Islet of Langerhans (tissue), 1 donor: ENCODE data around the gene SLX4IP.

Experiments
- FAIRE-seq: peaks from one replicate; lab custom pipeline; 2011; peaks lifted over from hg19 to GRCh38; lab: Jason Lieb, UNC

SLX4IP gene

GRCh38 chr20:10551732-10552724, 116.9 kb downstream of the SLX4IP start:
- no peak for FAIRE-seq

GRCh38 chr20:10553326-10553984, 118.3 kb downstream of the SLX4IP start:
- peak; percentile 24 for FAIRE-seq

GRCh38 chr20:10554285-10554684, 119.2 kb downstream of the SLX4IP start:
- no peak for FAIRE-seq

- no peak for FAIRE-seq
Observed at GRCh38 chr20:10555393-10555792, 120.3 kb downstream of the SLX4IP start.

- FAIRE-seq: no peak
Observed at GRCh38 chr20:10555865-10556308, 120.8 kb downstream of the SLX4IP start.

GRCh38 chr20:10556519-10557083, 121.5 kb downstream of the SLX4IP start:
- no peak for FAIRE-seq

GRCh38 chr20:10557685-10558084, 122.6 kb downstream of the SLX4IP start:
- no peak for FAIRE-seq

GRCh38 chr20:10558635-10559187, 123.6 kb downstream of the SLX4IP start:
- no peak for FAIRE-seq

GRCh38 chr20:10559266-10559665, 124.2 kb downstream of the SLX4IP start:
- FAIRE-seq: no peak

GRCh38 chr20:10560686-10561085, 125.6 kb downstream of the SLX4IP start:
- FAIRE-seq: no peak

- FAIRE-seq: no peak
Observed at GRCh38 chr20:10561302-10561701, 126.2 kb downstream of the SLX4IP start.

GRCh38 chr20:10562899-10563298, 127.8 kb downstream of the SLX4IP start:
- FAIRE-seq: no peak

- FAIRE-seq: no peak
Observed at GRCh38 chr20:10563935-10564492, 128.9 kb downstream of the SLX4IP start.

GRCh38 chr20:10565191-10565921, 130.3 kb downstream of the SLX4IP start:
- no peak for FAIRE-seq

- FAIRE-seq: no peak
Observed at GRCh38 chr20:10565922-10566897, 131.1 kb downstream of the SLX4IP start.

GRCh38 chr20:10568032-10568431, 132.9 kb downstream of the SLX4IP start:
- FAIRE-seq: peak; percentile 27

- FAIRE-seq: no peak
Observed at GRCh38 chr20:10571313-10571815, 136.3 kb downstream of the SLX4IP start.

GRCh38 chr20:10572853-10573252, 137.7 kb downstream of the SLX4IP start:
- no peak for FAIRE-seq

- no peak for FAIRE-seq
Observed at GRCh38 chr20:10573273-10573950, 138.3 kb downstream of the SLX4IP start.

GRCh38 chr20:10573951-10574339, 138.8 kb downstream of the SLX4IP start:
- FAIRE-seq: no peak
